Motor neuron (in vitro differentiated cells): ENCODE data around the gene ARHGEF17. TPM values are rescaled to one million over a fixed set of nuclear protein-coding genes. Genes with fewer than 3 reads are reported as not detected.

ENCODE experiments used
- ATAC-seq, 8 experiments: fragments of 200-7000 bp; cut with Tn5 transposase; replicated peaks in 6 of 8; 2 replicates each; pipeline ENCODE4 v1.8.0; 2021; ENCODE audit warnings: mild to moderate bottlenecking in 8 of 8, moderate library complexity in 8 of 8
- H3K27ac ChIP-seq, 2 donors: fragments of 250-450 bp; sonication (Bioruptor Pico); 2 replicates each; pipeline ENCODE4 v1.9.0; 2021; ENCODE audit warnings: antibody characterized with exemption in 2 of 2, mild to moderate bottlenecking in 2 of 2, moderate library complexity in 1 of 2
- H3K4me1 ChIP-seq, 2 donors: fragments of 250-450 bp; sonication (Bioruptor Pico); replicated peaks in 1 of 2; 2 replicates each; pipeline ENCODE4 v1.6.1; 2021; ENCODE audit warnings: antibody characterized with exemption in 2 of 2, mild to moderate bottlenecking in 2 of 2, moderate library complexity in 1 of 2
- H3K4me3 ChIP-seq, 5 donors: fragments of 250-450 bp; sonication (Bioruptor Pico); 2 replicates each; pipeline ENCODE4 v1.9.0; 2021; ENCODE audit warnings: antibody characterized with exemption in 5 of 5, mild to moderate bottlenecking in 5 of 5, moderate library complexity in 4 of 5
- WGBS, 10 experiments: fragments of 450-650 bp; shearing (Covaris generic); methylation state at CpG; one replicate each; pipeline ENCODE4 v1.0.0; 2022; 5-methylcytosine and 5-hydroxymethylcytosine counted together
- in situ Hi-C, 9 experiments: fragments of 400-800 bp; cut with MboI; loops; one replicate each; pipeline ENCODE4 v1.15.0; 2021; ENCODE audit warnings: low sequenced_read_pairs in 9 of 9, low pct_unique_long_range_greater_than_20kb in 2 of 9; ENCODE audit not compliant: unreplicated experiment in 9 of 9
- total RNA-seq, 8 experiments: library from RNA; unstranded; fragments of 300-600 nt; gene quantifications; 2 replicates each; pipeline versions ENCODE4 v1.2.3 to v1.2.4, GENCODE V29; 2022

ARHGEF17 gene
- total RNA-seq, 8 experiments from 2014 or later = 5.0 to 29.0 (median 16.7) TPM

- in situ Hi-C loops = no loop called here
- no peak for ATAC-seq
- 75 to 100% (median 93%) methylated on average over 1 to 3 of the region's 3 CpGs; no CpG with 5 or more reads in 3 of the 10 experiments for WGBS, 10 experiments
- Histone ChIP-seq H3K4me3 (no peak overlapping the region), H3K4me1 (peaks cover 0 to 2% of the 10 kb centered on the region in 2 donors), H3K27ac (no peak overlapping the region)
These were observed 30.6 kb upstream of the ARHGEF17 start for GRCh38 chr11:73277467-73277866.

DNA sequence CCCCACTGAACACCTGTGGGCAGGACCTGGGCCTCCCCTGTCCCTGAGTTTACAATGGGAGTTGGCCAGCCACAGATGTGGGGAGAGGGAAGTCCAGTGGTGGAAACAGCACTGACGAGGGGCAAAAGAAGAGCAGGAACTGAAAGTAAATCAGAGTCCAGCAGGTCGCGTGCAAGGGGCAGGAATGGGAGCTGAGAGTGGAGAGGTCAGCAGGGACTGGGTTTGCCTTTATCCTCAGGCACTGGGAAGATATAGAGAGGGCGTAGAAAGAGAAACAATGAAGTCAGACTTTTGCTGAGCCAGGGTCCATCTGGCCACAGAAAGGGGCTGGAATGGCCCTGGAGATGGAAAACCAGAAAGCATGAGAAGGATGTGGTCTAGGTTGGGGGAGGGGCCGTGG lies 27.4 kb upstream of the ARHGEF17 start:
- Histone ChIP-seq H3K4me1 (no peaks in the 10 kb centered on the region), H3K27ac (no peak overlapping the region), H3K4me3 (no peak overlapping the region)
- in situ Hi-C loops = no loop called here
- WGBS, 10 experiments = 30 to 82% (median 53%) methylated on average over 2 to 4 of the region's 5 CpGs; no CpG with 5 or more reads in 3 of the 10 experiments
- ATAC-seq = peak in 1 of 8 experiments; percentile 5

DNA sequence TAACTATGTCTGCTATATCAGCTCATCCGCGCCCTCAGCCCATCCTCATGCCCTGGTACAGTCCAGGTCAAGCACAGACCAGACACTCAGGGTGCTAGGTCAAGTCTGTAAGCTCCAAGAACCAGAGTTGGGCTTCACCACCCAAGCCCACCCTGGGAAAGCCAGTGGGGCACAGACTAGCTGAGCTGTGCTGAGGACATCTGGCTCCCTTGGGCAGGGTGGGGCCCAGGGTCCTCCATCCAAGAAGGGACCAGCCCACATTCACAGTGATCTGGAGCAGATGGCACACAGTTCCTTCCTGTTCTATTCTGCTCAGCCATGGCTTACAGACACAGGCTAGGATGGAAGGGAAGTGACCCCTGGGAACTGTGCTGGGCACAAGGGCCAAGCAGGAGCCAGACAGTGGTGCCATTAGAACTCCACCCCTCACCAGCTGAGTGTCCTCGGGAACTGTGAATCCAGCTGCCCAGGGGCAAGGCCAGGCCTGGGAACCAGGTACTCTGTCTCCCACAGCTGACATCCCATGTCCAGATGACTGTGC lies 26.8 kb upstream of the ARHGEF17 start:
- ATAC-seq = peak in 5 of 8 experiments; percentile 12 to 57 (median 18)
- in situ Hi-C loops = no loop called here
- Histone ChIP-seq H3K4me1 (no peaks in the 10 kb centered on the region), H3K27ac (no peak overlapping the region), H3K4me3 (no peak overlapping the region)
- WGBS, 10 experiments = 0 to 94% (median 50%) methylated on average over 1 to 2 of the region's 3 CpGs; no CpG with 5 or more reads in 6 of the 10 experiments

DNA sequence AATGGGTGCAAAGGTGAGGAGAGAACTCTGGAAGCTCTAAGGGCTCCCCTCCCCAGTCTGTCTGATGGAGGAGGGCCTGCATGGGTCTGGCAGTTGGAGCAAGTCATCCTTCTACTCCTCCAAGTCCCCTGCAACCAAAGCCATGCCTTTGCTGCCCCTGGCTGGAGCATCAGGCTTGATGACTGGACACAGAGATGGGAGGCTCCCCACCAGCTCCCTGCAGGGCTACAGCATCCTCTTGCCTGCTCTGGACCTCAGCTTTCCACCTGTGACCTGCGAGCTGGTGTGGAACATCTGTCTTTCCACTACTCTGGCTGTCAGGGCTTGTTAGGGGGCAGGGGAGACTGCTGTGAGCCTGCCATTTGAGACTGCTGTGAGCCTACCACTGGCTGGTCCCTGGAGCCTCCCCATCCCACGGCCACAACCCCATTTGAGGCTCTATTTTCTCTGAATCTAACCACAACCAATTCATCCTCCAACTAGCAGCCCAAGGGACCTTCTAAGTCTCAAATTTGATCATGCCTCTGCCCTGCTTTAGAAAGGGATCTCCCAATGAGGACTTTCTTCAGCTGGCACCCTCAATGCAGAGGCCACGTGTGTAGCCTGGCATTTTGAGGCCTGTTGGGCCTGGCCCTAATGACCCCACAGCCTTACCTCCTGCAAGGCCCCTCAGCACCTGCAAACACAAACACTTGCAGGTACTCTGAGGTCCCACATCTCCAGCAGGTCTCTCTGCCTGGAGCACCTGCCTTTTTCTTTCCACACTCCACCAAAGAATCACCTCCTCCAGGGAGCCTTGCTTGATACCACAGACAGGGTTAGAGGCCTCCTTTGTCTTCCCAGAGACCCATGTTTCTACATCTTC lies 26.0 kb upstream of the ARHGEF17 start:
- no peak for ATAC-seq
- Histone ChIP-seq H3K27ac (no peak overlapping the region), H3K4me3 (no peak overlapping the region), H3K4me1 (no peaks in the 10 kb centered on the region)
- in situ Hi-C loops = no loop called here
- 70 to 100% methylated on average over 1 to 2 of the region's 3 CpGs; no CpG with 5 or more reads in 8 of the 10 experiments for WGBS, 10 experiments

DNA sequence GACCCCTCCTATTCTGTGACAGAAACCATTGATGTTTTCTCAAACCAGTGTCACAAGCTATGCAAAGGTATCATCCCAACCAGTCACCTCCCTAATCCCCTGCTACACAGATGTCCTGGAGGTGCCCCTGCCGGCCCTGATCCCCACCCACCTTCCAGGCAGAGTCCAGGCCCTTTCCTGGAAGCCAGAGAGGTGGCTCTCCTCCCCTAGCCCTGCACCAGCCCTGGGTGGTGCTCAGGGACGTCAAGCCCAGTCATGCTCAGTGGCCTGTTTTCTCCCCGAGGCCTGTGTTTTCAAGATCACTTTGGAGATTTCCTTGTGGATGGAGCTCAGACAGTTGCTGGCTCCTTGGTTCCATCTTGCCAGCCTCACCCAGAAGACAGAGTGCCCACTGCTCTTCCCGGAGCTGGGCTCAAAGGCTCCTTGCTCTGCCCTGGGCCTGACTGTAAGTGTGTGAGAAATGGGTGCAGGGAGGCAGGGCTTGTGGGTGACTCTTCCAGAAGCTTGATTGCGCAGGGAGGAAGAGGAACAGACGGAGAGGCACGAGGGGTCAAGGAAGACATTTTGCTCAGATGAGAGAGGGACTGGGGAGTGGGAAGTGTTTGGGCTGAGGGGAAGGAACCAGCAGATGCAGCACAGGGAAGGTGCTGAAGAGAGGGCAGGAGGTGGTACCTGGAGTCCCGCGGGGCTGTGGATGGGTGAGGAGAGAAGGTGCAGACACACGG lies 24.6 kb upstream of the ARHGEF17 start:
- Histone ChIP-seq H3K27ac (no peak overlapping the region), H3K4me1 (peaks cover 0 to 1% of the 10 kb centered on the region in 2 donors), H3K4me3 (no peak overlapping the region)
- in situ Hi-C loops = no loop called here
- 68 to 100% (median 83%) methylated on average over 1 to 4 of the region's 10 CpGs; no CpG with 5 or more reads in 3 of the 10 experiments for WGBS, 10 experiments
- peak in 3 of 8 experiments; percentile 80 to 87 (median 86) for ATAC-seq

DNA sequence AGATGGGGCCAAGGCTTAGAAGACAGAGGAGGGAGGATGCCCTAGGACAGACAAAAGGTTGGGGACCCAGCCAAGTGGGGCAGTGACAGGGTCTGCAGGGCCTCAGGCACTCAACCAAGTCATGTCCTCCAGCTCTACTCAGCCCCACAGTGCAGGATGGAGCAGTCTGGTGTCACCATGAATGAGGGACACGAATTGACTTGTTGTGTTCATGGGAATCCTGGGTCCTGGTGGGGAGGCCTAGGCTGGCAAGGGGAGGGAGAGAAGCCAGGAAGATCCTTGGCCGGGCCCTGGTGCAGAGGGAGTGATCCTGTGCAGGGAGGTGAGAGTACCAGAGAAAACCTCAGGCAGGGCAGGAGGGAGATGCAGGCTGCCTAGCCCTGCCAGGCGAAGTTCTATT lies 24.0 kb upstream of the ARHGEF17 start:
- 20 to 82% (median 33%) methylated on average over 1 to 2 of the region's 3 CpGs; no CpG with 5 or more reads in 5 of the 10 experiments for WGBS, 10 experiments
- in situ Hi-C loops = no loop called here

GRCh38 chr11:73285721-73286120 lies 22.4 kb upstream of the ARHGEF17 start:
- in situ Hi-C loops = no loop called here
- WGBS, 10 experiments = 40 to 100% (median 87%) methylated on average over 1 of the region's 1 CpG; no CpG with 5 or more reads in 4 of the 10 experiments
- ATAC-seq = no peak

More for the DNA sequence above, 24.0 kb upstream of the ARHGEF17 start:
- H3K27ac ChIP-seq = no peak overlapping the region
- ATAC-seq = no peak
- peaks cover 4 to 8% of the 10 kb centered on the region in 2 donors for H3K4me1 ChIP-seq
- no peak overlapping the region for H3K4me3 ChIP-seq

GRCh38 chr11:73286240-73286810 lies 21.8 kb upstream of the ARHGEF17 start:
- H3K4me3 ChIP-seq = no peak overlapping the region
- in situ Hi-C loops = no loop called here
- WGBS, 10 experiments = 57 to 95% (median 80%) methylated on average over 1 to 7 of the region's 9 CpGs; no CpG with 5 or more reads in 3 of the 10 experiments
- H3K4me1 ChIP-seq = peaks cover 7 to 15% of the 10 kb centered on the region in 2 donors
- no peak for ATAC-seq
- no peak overlapping the region for H3K27ac ChIP-seq

More at GRCh38 chr11:73285721-73286120, 22.4 kb upstream of the ARHGEF17 start:
- Histone ChIP-seq H3K4me1 (peaks cover 7 to 15% of the 10 kb centered on the region in 2 donors), H3K4me3 (no peak overlapping the region), H3K27ac (no peak overlapping the region)

GRCh38 chr11:73287400-73288101 lies 20.5 kb upstream of the ARHGEF17 start:
- in situ Hi-C loops = no loop called here
- 71 to 100% (median 88%) methylated on average over 1 to 5 of the region's 10 CpGs; no CpG with 5 or more reads in 3 of the 10 experiments for WGBS, 10 experiments
- H3K27ac ChIP-seq = no peak overlapping the region
- peaks cover 7 to 15% of the 10 kb centered on the region in 2 donors for H3K4me1 ChIP-seq
- H3K4me3 ChIP-seq = no peak overlapping the region
- peak in 1 of 8 experiments; percentile 8 for ATAC-seq

GRCh38 chr11:73288192-73288872 lies 19.7 kb upstream of the ARHGEF17 start:
- H3K4me3 ChIP-seq = no peak overlapping the region
- peaks cover 7 to 15% of the 10 kb centered on the region in 2 donors for H3K4me1 ChIP-seq
- ATAC-seq = no peak
- 40 to 100% (median 75%) methylated on average over 1 to 4 of the region's 5 CpGs; no CpG with 5 or more reads in 2 of the 10 experiments for WGBS, 10 experiments
- no peak overlapping the region for H3K27ac ChIP-seq
- in situ Hi-C loops = no loop called here

DNA sequence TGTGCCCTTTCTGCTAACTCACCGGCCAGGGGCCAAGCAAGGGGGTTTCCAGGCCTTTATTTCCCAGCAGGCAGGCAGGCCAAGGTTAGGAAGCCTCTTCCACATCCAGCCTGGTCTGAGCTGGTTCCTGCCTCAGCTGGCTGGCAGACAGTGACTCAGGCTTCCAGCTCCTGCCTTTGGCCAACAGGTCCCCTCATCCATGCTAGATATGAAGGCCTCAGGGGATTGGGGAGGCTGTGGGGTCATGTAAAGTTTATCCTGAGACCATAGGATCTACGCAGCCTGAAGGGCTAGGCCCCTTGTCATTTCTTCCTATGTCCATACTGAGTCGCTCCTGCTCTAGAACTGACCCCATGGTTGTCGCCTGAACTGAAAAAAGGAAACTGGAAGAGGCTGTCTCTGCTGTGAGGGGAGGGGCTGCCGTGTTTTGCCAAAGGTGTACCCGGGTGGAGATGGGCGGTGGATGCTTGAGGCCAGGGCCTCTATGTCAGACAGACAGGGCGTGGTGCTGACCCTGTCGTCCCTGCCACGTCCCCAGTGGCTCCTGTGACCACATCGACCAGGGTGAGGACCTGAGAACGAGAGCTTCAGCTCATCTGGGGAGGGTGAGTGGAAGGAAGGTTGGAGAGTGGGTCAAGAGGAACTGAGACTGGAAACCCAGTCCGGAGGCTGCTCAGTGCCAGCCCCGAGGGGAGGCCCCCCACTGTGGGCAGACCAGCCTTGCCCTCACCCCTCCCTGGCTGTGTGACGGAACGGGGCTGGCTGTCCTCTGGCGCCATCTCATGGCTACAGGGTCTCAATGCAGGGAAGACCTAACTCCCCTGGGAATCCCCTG lies 19.0 kb upstream of the ARHGEF17 start:
- H3K4me1 ChIP-seq = peaks cover 7 to 15% of the 10 kb centered on the region in 2 donors
- WGBS, 10 experiments = 20 to 39% (median 29%) methylated on average over 2 to 4 of the region's 17 CpGs; no CpG with 5 or more reads in 6 of the 10 experiments
- in situ Hi-C loops = no loop called here
- ATAC-seq = peak; percentile 71 to 89 (median 86)
- H3K27ac ChIP-seq = peak overlapping the region; percentile 39 to 45
- no peak overlapping the region for H3K4me3 ChIP-seq
